ENCODE data around the gene SESN3.
"Not testable (repeated sequence)": the region's sequence is repeated elsewhere in the genome, so short reads cannot be mapped to it uniquely, and the experiment has no call there.

Gene SESN3, protein sequence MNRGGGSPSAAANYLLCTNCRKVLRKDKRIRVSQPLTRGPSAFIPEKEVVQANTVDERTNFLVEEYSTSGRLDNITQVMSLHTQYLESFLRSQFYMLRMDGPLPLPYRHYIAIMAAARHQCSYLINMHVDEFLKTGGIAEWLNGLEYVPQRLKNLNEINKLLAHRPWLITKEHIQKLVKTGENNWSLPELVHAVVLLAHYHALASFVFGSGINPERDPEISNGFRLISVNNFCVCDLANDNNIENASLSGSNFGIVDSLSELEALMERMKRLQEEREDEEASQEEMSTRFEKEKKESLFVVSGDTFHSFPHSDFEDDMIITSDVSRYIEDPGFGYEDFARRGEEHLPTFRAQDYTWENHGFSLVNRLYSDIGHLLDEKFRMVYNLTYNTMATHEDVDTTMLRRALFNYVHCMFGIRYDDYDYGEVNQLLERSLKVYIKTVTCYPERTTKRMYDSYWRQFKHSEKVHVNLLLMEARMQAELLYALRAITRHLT

DNA sequence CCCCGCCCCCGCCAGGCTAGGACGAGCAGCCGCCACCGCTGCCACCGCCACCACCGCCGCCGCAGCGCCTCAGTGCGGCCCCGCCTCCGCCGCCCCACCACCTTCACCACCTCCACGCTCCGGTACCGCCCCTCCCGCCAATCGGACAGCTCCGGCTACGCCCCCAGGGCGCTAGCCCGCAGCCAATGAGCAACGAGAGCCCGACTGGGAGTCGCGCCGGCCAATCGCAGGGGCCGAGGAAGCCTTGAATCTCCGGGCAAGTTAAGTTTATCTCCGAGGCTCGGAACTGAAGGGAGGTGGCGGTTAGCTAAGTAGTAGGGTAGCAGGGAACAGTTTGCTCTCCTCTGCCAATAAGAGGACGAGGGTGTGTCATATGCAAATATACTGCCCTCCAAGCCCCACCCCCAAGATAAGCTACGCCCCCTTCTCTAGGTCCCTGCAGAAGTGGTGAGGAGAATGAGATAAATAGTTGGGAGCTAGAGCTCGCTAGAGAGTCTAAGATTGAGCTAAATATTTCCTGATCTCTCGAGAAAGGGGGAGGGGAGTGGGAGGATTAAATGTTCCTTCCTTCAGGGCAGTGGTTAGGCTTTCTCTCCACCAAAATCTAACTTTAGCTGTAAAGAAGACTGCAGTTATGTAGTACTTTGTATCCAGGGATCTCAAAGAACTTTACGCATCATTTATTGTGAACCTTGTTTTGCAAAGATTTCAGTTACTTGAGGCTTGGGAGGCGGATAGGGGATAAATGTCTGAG is at the start of gene SESN3:
Gene SESN3 (minus strand): TSS at position 76 of the 754 bp plus-strand sequence. CDS start 342 bp downstream, outside the sequence.
- peak; percentile 99 for DNase-seq (ENCODE audit: low spot score)

DNA sequence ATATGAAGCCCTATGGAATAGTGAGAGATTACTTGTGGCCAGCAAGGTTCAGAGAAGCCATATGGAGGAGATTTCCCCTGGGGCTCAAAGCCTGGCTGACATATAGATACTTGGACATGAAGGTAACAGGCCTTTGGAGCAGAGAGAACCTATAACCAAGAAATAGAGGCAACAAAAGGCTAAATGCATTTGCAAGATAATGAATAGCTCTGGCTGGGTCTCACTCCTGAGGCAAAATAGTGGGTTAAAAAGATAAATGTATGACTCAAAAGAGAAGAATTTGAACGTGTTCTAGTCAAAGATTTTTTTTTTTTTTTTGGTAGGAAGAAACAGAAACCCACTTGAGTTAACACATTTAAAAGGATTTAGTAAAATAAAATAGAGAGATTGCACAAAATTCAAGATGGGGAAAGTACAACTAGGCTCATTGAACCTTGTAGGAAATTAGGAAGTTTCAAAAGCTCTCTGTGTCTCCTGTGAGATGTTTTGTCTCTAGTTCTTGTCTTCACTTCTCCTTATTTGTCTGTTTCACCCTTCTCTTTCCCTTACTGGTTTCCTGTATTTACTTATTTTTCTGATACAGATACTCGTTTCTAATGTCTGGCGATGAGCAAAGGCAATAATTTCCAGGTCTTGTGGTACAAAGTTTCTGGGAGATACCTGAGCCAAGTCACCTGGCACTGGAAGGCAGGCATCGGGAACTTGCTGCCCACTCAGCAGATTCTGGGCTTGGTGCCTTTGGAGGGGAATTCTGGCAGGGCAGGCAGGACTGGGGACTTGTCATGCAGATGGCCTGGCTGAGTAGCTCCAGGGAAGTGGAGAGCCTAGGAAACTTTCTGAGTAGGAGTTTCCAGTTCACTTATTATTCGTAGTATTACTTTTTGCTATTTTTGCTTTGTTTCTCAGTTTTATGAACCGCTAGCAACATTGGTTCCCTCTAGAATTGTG is 49.2 kb upstream of the SESN3 start:
- peak; percentile 63 for DNase-seq (ENCODE audit: low spot score)

DNA sequence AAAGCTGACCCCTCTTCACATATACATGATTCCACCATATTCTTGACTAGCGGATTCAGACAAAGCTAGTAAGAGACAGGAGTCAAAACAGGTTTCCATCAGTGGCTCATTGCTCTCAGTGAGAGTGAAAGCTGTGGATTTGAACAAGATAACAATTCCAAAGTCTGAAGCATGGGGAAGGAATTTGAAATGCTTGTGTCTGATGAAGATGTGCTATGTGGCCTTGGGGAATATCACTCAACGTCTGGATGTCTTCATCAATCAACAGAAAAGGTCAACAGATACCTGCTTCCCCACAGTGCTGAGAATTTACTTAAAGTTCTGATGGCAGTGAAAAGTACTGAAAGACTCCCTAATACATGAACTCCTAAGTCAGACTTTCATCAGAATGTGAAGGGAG is 46.9 kb upstream of the SESN3 start:
- no peak for DNase-seq (ENCODE audit: low spot score)

DNA sequence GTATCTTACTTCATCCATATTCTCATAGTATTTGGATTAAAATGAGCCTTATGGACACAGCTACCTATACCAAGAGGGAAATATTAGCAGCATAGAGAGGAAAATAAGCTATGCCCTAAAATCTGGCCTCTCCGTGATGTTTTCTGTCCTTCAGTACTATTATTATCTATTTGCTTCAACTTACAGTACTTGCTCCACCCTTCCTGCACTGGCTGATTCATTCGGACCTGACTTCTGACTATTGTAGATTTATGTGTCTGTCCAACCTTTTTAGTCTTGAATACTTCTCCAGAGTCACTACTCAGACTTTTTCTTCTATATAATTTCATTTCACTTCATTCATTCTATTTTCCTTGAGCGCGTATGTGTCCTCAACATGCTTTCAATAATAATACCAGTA is 45.1 kb upstream of the SESN3 start:
- no peak for DNase-seq (ENCODE audit: low spot score)

DNA sequence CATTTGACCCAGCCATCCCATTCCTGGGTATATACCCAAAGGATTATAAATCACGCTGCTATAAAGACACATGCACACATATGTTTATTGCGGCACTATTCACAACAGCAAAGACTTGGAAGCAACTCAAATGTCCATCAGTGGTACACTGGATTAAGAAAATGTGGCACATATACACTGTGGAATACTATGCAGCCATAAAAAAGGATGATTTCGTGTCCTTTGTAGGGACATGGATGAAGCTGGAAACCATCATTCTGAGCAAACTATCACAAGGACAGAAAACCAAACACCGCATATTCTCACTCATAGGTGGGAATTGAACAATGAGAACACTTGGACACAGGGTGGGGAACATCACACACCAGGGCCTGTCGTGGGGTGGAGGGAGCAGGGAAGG is 42.6 kb upstream of the SESN3 start:
- not testable (repeated sequence) for DNase-seq (ENCODE audit: low spot score)

DNA sequence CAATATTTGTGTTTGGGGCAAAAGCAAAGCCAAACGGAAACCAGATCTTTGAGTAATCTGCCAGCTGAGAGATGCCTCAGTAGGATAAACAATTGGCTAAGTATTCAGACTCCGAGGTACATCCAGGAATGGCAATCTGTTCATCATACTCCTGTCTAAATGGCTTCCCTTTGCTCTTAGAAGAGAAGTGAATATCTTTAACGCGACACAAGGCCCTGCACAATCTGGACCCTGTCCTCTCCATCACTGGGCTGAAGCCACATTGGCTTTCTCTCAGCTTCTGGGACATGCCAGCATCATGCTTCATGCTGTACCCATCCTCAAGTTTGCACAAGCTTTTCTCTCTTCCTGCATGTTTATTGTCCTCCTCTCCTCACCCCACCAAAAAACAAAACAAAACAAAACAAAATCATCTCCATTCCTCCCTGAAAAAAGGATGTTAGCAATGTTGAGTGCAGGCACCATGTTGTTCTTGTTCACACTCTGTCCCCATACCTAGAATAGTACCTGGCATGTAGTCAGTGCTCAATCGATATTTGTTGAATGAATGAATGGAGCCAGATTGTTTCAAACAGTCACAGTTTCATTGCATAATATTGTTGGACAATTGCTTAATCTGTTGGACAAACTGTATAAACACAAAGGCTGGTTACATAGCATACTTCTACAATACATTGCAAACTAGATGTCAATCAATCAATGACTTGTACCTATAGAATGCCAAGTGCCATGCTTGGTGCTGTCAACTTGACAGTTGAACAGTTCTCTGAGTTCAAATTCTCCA is 38.2 kb upstream of the SESN3 start:
- no peak for DNase-seq (ENCODE audit: low spot score)

DNA sequence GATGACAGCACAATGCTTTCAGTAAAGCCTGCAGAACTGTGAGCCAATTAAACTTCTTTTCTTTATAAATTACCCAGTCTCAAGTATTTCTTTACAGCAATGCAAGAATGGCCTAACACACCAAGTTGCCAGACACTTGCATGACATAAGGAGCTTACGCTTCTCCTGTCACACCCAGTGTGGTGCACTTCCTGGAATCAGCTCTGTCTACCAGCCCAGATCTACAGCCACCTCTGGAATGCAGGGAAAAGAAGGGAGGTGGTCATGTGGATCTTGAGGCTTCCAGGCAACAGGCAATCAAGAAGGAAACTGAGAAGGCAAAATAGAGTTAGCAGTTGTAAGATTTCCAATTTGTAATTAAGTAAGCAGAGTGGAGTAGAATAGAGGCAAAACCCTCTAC is 37.4 kb upstream of the SESN3 start:
- no peak for DNase-seq (ENCODE audit: low spot score)

DNA sequence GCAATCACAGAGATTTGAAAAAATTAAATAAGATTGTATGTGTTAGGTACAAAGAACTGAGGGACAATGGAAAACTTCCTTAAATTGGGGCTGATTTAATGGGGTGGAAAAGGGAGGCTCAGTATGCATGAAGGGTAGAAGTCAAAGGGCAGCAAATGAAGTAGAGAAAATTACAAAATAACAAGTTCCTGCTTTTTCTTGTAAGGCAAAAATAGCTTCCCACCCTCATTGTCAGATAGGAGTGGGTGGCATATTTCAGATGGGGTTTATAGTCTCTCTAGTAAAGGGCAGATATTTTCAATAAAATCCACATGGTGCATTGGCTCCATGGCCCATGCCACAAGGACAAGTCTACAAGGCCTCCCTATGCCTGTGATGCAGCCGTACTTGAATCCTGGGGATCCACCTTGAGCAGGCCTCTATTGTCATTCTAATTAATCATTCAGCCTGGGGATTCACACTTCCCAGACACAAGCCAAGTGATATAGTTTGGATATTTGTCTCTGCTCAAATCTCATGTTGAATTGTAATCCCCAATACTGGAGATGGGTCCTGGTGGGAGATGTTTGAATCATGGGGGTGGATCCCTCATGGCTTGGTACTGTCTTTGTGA is 36.7 kb upstream of the SESN3 start:
- DNase-seq (ENCODE audit: low spot score), result no peak

DNA sequence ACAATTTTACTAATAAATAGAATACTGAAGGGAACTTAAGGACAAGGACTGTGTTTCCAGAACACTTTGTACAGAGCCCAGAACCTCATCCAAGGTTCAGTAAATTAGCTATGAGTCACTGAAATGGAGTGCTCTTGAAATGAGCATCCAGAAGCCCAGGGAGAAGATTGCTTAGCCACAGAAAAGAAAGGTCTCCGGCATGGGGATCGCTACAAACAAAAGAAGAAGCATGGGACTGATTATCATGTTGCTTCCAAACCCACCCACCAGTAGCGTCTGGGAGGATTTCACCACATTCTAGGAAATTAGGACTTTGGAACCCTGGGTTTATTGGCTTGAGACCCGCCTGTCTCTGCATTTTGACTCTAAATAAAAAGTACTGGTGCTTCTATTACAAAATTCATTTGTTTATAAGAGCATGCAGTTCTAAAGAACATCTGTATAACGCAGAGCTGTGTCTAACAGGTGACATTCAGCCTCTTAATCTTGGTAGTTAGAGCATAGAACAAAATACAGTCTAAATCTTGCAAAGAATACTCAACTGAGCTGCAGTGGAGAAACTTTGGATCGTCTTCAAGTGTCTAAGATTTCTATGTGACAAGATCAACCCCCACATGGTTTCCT is 35.9 kb upstream of the SESN3 start:
- no peak for DNase-seq (ENCODE audit: low spot score)

DNA sequence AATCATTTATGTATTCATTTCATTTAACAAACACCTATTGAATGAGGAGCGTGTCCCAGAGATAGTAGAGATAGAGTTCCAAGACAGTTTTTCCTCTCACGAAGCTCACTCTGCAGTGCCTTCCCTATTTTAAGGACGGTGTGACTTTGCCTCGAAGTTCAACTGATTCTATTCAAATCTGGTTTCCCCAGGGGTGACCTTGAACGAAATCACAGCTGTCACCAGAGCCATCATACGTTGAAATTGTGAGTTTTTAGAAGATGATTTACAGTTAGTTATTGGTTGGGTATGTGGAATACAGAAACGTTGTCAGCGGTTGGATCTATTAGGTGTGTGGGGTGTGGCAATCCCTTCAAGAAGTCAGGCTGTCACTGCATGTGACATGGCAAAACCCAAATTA is 33.9 kb upstream of the SESN3 start:
- no peak for DNase-seq (ENCODE audit: low spot score)

DNA sequence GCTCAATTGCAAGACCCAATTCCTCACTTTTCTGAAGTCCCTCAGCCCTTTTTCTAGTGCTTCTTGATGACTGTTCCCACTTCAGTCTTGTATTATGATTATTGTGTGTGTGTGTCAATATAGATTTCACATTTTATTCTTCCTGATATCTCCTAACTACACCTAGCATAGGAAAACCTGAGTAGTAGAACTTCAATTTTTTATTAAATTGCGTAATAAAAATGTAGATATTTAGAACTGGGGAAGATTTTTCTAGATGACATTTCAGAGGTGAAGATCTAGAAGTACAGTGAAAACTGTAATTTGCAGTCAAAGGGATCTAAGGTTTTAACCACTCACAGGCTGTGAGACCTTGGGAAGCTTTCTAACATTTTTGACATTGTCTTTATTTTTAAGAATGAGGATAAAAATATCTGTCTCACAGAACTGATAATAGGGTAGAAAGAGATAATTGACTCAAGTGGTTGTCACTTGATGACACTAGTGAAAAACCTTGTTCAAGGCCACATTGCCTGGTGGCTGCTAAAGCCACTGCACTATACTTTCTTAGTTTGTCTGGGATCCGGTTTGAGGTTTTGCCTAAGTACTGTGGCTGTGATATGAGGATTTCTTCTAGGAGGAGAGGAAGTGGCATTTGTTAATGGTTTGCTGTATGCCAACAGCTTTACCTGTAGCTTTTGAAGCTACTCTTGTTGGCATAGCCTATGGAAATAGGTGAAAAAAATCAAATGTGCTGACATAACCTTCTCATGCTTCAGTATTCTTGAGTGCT is 32.2 kb upstream of the SESN3 start:
- no peak for DNase-seq (ENCODE audit: low spot score)

DNA sequence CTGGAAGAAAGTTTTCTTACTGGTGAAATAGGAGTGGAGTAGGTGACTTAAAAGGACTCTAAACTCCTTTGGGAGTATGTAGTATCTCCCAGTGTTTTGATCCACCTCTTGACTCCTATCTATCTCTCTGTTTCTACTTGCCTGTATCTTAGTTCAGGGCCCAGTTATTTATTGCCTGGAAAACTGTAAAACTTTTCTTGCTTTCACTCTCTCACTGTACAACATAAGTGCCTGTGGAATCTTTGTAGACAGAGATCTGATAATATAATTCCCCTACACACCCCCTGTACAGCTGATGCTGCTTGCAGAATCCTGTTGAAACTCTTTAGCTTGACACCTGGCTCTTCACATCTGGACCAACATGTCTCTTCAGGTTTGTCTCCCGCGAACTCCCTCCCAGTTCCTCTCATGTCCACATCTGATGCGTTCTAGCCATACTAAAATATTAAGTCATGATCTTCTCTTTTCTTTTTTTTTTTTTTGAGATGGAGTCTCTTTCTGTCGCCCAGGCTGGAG is 26.5 kb upstream of the SESN3 start:
- no peak for DNase-seq (ENCODE audit: low spot score)

DNA sequence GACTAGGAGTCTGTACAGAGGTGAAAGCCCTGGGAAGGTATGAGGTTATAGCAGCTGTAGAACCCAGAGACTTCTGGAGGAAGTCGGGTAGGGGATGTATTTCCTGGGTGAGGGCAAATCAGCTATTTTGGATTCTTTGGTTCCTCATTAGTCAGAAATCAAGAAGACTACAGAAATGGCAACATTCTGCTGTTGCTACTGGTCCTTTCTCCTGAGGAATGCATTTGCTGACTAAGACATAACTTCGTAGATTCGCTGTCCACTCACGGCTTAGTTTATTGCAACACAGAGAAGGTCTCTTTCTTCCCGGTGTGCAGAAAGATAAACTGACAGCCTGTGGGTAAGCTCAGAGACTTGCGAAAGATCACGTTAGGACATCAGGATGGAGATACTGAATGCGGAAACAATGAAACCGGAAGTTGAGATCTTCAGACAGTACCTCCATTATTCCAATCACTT is 25.3 kb upstream of the SESN3 start:
- no peak for DNase-seq (ENCODE audit: low spot score)

DNA sequence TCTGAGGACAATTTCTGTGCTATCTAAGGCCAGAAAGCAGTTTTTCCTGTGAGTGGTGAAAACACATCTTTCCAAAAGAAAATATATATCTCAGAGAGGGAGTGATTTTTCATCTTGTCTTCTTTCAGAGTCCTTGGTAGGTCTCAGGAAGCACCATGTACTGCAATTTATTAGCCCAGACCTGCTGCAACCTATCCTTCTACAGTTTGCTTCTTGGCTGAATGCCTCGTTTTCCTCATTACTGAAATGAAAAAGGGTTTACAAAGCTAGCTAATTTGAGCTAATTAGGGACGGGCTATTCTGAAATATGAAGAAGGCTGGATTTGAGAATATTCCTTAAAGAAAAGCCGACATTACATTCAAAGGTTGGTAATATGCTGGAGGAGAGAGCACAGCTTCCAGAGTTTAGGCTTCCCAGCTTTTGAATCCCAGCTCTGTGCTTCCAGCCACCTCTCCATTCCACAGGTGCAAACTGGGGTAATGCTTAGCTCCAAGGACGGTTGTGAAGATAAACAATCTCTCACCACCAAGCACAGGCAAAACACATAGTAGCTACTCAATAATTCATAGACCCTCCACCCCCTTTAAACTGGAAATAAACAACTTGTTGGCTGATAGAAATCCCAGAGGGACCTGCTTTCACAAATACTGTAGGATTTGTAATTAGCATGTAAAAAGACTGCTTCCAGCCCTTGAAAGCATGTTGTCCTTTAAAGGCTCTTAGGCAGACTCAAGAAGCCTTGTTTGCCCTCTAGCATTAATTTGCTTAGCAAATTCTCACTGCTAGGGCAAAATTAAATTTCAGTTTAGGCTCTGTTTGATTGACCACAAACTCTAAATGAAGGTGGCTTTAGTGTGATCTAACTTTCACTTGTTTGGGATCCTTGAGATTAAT is 24.5 kb upstream of the SESN3 start:
- no peak for DNase-seq (ENCODE audit: low spot score)

DNA sequence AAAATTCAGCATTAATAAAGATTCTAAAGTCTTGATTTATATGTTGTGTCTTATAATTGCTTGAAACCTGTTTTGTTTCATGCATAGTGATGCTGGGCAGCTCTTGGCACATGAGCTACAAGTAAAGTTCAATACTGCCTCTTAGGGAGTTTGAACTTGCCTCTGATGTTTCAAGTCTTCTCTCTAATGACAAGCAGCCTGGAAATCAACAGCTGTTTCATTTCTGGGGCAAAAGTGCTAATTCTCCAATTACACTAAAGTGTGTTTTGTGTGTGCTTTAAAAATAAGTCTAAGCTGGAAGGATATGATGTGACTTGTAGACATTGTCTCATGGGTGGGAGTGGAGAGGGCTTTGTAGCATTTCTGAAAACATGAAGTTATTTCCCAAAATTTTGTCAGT is 23.7 kb upstream of the SESN3 start:
- DNase-seq (ENCODE audit: low spot score), result no peak

DNA sequence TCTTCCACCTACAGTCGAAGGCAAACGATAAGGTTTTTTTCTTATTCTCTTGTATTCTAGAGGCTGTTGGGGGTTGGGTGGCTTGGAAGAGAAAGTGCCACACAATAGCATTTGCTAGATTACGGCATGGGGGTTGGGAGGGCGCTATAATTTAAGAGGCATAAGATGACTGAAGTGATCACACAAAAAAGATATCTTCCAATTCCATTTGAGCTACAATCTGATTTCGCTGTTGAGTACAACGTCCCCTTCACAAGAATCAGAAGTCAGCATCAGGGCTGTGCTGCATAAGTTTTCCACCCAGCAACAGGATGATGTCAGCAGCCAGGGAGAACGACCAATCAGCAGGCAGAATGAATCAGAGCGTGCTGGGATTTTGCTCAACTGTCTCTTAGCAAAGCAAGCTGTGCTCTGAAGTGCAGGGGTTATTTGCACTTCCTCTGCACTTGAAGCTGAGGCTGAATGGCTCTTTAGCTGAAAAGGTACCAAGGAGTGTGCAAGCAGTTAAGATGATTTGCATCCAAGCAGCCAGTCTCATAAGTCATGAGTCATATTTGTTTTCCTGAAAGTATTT is 23.2 kb upstream of the SESN3 start:
- DNase-seq (ENCODE audit: low spot score), result peak; percentile 94

DNA sequence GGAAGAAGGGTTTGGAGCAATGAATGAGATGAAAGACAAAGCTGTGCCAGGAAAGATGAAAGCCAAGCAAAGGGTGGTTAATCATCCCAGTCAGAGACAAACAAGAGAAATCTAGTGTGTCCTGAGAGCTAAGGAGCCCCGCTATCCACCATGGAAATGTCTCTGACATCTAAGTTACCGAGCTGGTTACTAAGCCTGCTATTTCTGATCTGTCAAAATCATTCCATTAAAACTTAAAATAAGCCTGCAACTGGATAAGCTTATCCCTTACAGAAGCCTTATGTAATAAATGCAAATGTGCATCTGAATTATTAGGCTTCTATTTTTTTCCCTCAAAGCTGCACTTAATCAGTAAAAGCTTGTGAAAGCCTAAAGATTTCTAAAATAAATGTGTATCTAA is 22.1 kb upstream of the SESN3 start:
- DNase-seq (ENCODE audit: low spot score), result peak; percentile 58

DNA sequence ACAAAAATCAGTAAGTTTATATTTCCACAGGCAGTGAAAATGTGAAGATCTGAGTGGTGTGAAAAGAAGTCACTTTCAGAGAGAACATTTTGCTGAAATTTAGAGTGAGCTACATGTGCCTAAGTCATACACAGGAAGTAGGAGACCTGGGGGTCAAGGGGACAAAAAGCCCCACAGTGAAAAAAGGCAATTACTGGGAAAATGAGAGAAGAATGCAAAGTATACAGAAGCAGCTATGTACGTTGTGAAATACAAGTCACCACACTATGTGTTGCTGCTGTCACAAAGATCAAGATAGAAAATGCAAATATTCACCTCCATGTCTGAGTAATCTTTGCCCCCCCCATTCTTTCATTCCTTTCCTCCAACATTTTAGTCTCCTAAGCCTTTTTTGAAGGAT is 21.6 kb upstream of the SESN3 start:
- DNase-seq (ENCODE audit: low spot score), result no peak

All from putamen (tissue), 1 donor.